Hepatocyte (in vitro differentiated cells): Measurements from ENCODE around the gene SOCS3. TPM values are rescaled to one million over a fixed set of nuclear protein-coding genes. Genes with fewer than 3 reads are reported as not detected.

Experiments
- DNase-seq: peaks from one replicate; pipeline ENCODE4 v3.0.0-alpha.2; 2016; ENCODE audit warnings: low spot score
- H2AFZ ChIP-seq: fragments of 200-600 bp; sonication (generic); 2 replicates; pipeline ENCODE4 v1.6.0; 2016; ENCODE audit warnings: antibody characterized with exemption, mild to moderate bottlenecking
- H3K27ac ChIP-seq: fragments of 200-600 bp; sonication (generic); 2 replicates; pipeline ENCODE4 v1.5.1; 2016; ENCODE audit warnings: mild to moderate bottlenecking
- H3K27me3 ChIP-seq: fragments of 200-600 bp; sonication (generic); 2 replicates; pipeline ENCODE4 v1.6.1; 2016
- H3K36me3 ChIP-seq: fragments of 200-600 bp; sonication (generic); replicated peaks from 2 replicates; pipeline ENCODE4 v1.5.1; 2016; ENCODE audit warnings: low read depth; ENCODE audit not compliant: insufficient read depth
- H3K4me1 ChIP-seq: fragments of 200-600 bp; sonication (generic); 2 replicates; pipeline ENCODE4 v1.5.1; 2016; ENCODE audit warnings: mild to moderate bottlenecking, moderate library complexity; ENCODE audit not compliant: insufficient read depth
- H3K4me2 ChIP-seq: fragments of 200-600 bp; sonication (generic); 2 replicates; pipeline ENCODE4 v1.6.0; 2016
- H3K4me3 ChIP-seq: fragments of 200-600 bp; sonication (generic); 2 replicates; pipeline ENCODE4 v1.5.1; 2016; ENCODE audit warnings: mild to moderate bottlenecking
- H3K79me2 ChIP-seq: fragments of 200-600 bp; sonication (generic); 2 replicates; pipeline ENCODE4 v1.6.0; 2017; ENCODE audit warnings: mild to moderate bottlenecking
- H3K9me2 ChIP-seq: fragments of 200-600 bp; sonication (generic); replicated peaks from 2 replicates; pipeline ENCODE4 v1.6.0; 2017; ENCODE audit warnings: mild to moderate bottlenecking; ENCODE audit not compliant: insufficient read depth
- H3K9me3 ChIP-seq: fragments of 200-600 bp; sonication (generic); 2 replicates; pipeline ENCODE4 v1.5.1; 2016; ENCODE audit warnings: low read depth, mild to moderate bottlenecking
- H4K20me1 ChIP-seq: fragments of 200-600 bp; sonication (generic); 2 replicates; pipeline ENCODE4 v1.6.0; 2016; ENCODE audit warnings: mild to moderate bottlenecking; ENCODE audit not compliant: insufficient read depth, poor library complexity, severe bottlenecking
- CTCF ChIP-seq: fragments of 200-600 bp; sonication (generic); IDR thresholded peaks from 2 replicates; pipeline ENCODE4 v1.5.1; 2016; ENCODE audit warnings: antibody characterized with exemption, mild to moderate bottlenecking; ENCODE audit not compliant: poor library complexity
- EZH2 ChIP-seq: fragments of 200-600 bp; sonication (generic); IDR thresholded peaks from 2 replicates; pipeline ENCODE4 v1.6.1; 2016; ENCODE audit warnings: antibody characterized with exemption, mild to moderate bottlenecking, borderline replicate concordance
- EZH2phosphoT487 ChIP-seq: fragments of 200-600 bp; sonication (generic); IDR thresholded peaks from one replicate; pipeline ENCODE4 v1.6.1; 2018; ENCODE audit warnings: antibody characterized with exemption, mild to moderate bottlenecking, low read depth, moderate library complexity; ENCODE audit not compliant: unreplicated experiment, severe bottlenecking
- WGBS: methylation state at CpG from one replicate; pipeline ENCODE4 v1.1.6; 2016; ENCODE audit warnings: low lambda C conversion rate; ENCODE audit errors: missing lambda C conversion rate; 5-methylcytosine and 5-hydroxymethylcytosine counted together
- polyA plus RNA-seq: library from polyadenylated mRNA; unstranded; fragments of >200 nt; fragmentation: Nextera tagmentation; extraction: Ambion mirVana; gene quantifications from 2 replicates; pipeline ENCODE4 v1.2.1, GENCODE V29; 2016
- total RNA-seq: library from RNA; depleted of rRNA; stranded (reverse); fragments of >200 nt; gene quantifications from 2 replicates; pipeline ENCODE4 v1.2.3, GENCODE V29; 2014

The SOCS3 gene
- total and polyA plus RNA-seq, 2 experiments from 2014 or later: 172 to 181 TPM

- Histone ChIP-seq H3K4me3 (no peak overlapping the region), H3K9me2 (no peaks in the 10 kb centered on the region), H3K27me3 (no peaks in the 10 kb centered on the region), H3K4me1 (peaks cover 39% of the 10 kb centered on the region), H3K9me3 (no peaks in the 10 kb centered on the region), H3K4me2 (no peak overlapping the region), H3K36me3 (no peaks in the 10 kb centered on the region), H4K20me1 (no peaks in the 10 kb centered on the region), H3K79me2 (no peaks in the 10 kb centered on the region), H2AFZ (no peak overlapping the region), H3K27ac (peak overlapping the region; percentile 48)
- TF ChIP-seq CTCF (no peak), EZH2 (no peak), EZH2phosphoT487 (no peak)
- DNase-seq: no peak
- WGBS: 47% methylated on average over 13 of the region's 13 CpGs
Measured at GRCh38 chr17:78369791-78370381, 10.0 kb upstream of the SOCS3 start.

GRCh38 chr17:78368854-78369495, 9.1 kb upstream of the SOCS3 start:
- Histone ChIP-seq H3K27ac (no peak overlapping the region), H2AFZ (no peak overlapping the region), H3K36me3 (no peaks in the 10 kb centered on the region), H4K20me1 (no peaks in the 10 kb centered on the region), H3K4me1 (peaks cover 39% of the 10 kb centered on the region), H3K9me2 (no peaks in the 10 kb centered on the region), H3K4me3 (no peak overlapping the region), H3K79me2 (no peaks in the 10 kb centered on the region), H3K9me3 (no peaks in the 10 kb centered on the region), H3K4me2 (no peak overlapping the region), H3K27me3 (no peaks in the 10 kb centered on the region)
- 93% methylated on average over 8 of the region's 8 CpGs for WGBS
- DNase-seq: no peak
- no peak for TF ChIP-seq CTCF
- TF ChIP-seq EZH2phosphoT487: no peak
- TF ChIP-seq EZH2: no peak

GRCh38 chr17:78368348-78368747, 8.5 kb upstream of the SOCS3 start:
- DNase-seq: no peak
- Histone ChIP-seq H3K4me2 (no peak overlapping the region), H3K4me1 (peaks cover 39% of the 10 kb centered on the region), H3K9me3 (no peaks in the 10 kb centered on the region), H3K27ac (no peak overlapping the region), H3K79me2 (no peaks in the 10 kb centered on the region), H3K4me3 (no peak overlapping the region), H3K27me3 (no peaks in the 10 kb centered on the region), H3K36me3 (no peaks in the 10 kb centered on the region), H4K20me1 (no peaks in the 10 kb centered on the region), H2AFZ (no peak overlapping the region), H3K9me2 (no peaks in the 10 kb centered on the region)
- no peak for TF ChIP-seq CTCF
- TF ChIP-seq EZH2: no peak
- TF ChIP-seq EZH2phosphoT487: no peak
- 90% methylated on average over 6 of the region's 6 CpGs for WGBS
